Glutamatergic neuron (in vitro differentiated cells): ENCODE measurements around the gene CCDC197. TPM values are rescaled to one million over a fixed set of nuclear protein-coding genes. Genes with fewer than 3 reads are reported as not detected.

Experiments used
- DNase-seq: peaks from one replicate; pipeline ENCODE4 v3.0.0; 2022
- H3K27ac Mint-ChIP-seq: one replicate; pipeline ENCODE4 v1.8.0; 2020; ENCODE audit warnings: mild to moderate bottlenecking, mixed read lengths, inconsistent platforms; ENCODE audit not compliant: unreplicated experiment
- H3K27me3 Mint-ChIP-seq: one replicate; pipeline ENCODE4 v1.8.0; 2020; ENCODE audit warnings: mild to moderate bottlenecking, moderate library complexity, mixed read lengths, inconsistent platforms; ENCODE audit not compliant: unreplicated experiment
- H3K36me3 Mint-ChIP-seq: one replicate; pipeline ENCODE4 v1.8.0; 2020; ENCODE audit warnings: mild to moderate bottlenecking, mixed read lengths, inconsistent platforms; ENCODE audit not compliant: unreplicated experiment
- H3K4me1 Mint-ChIP-seq: one replicate; pipeline ENCODE4 v1.8.0; 2020; ENCODE audit warnings: mild to moderate bottlenecking, low read depth, mixed read lengths, inconsistent platforms; ENCODE audit not compliant: unreplicated experiment
- H3K4me3 Mint-ChIP-seq: one replicate; pipeline ENCODE4 v1.8.0; 2020; ENCODE audit warnings: mild to moderate bottlenecking, mixed read lengths, inconsistent platforms; ENCODE audit not compliant: unreplicated experiment
- H3K9me3 Mint-ChIP-seq: one replicate; pipeline ENCODE4 v1.8.0; 2020; ENCODE audit warnings: mild to moderate bottlenecking, moderate library complexity, mixed read lengths, inconsistent platforms; ENCODE audit not compliant: unreplicated experiment
- CTCF ChIP-seq: fragments of 200-600 bp; sonication (generic); IDR thresholded peaks from one replicate; pipeline ENCODE4 v1.5.0; 2021; ENCODE audit not compliant: partially characterized antibody, unreplicated experiment
- total RNA-seq: library from RNA; stranded (reverse); fragmentation: NEBNext Ultra II Directional; extraction: Animal tissue kit (Norgen Biotek cat#: 25700); gene quantifications from one replicate; pipeline ENCODE4 v1.2.1, GENCODE V29; 2021; ENCODE audit not compliant: unreplicated experiment

The CCDC197 gene
- total RNA-seq, 1 donor from 2014 or later = not detected

GRCh38 chr14:93957751-93958566 lies 39.1 kb upstream of the CCDC197 start:
- Mint-ChIP-seq H3K4me3 (peak overlapping the region; percentile 4), H3K4me1 (peaks cover 46% of the 10 kb centered on the region), H3K27me3 (peaks cover 18% of the 10 kb centered on the region), H3K9me3 (peaks cover 15% of the 10 kb centered on the region), H3K27ac (peak overlapping the region; percentile 97), H3K36me3 (no peaks in the 10 kb centered on the region)
- DNase-seq = no peak
- TF ChIP-seq CTCF = no peak

DNA sequence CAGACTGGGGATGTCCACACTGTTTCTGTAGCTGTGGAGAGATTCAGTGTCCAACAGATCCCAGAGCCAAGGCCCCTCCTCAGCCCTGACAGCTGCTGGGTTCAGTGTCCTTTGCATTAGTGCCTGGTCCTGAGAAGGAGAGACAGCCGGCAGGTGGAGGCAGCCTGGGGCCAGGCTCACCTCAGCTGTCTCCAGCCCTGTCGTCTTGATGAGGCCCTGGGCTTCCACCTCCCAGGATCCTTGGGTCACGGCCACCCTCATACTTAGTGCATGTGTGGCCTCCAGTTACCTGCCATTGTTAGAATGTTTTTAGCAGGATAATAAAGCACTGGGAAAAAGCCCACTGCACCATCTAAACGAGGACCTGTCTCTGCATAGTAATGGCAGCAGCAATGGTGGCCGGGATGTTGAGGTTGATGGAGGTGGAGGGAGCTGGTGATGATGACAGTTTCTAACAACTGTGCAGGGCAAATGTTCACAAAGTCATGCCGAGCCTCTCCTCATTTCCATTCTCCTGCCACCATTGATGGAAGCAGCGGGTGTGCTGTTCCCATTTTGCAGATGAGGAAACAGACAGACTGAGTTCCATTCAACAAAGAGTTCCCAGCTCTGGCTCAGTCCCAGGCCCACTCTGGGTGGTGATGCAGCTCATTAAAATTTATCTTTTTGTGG lies 38.4 kb upstream of the CCDC197 start:
- H3K27me3 Mint-ChIP-seq = peaks cover 20% of the 10 kb centered on the region
- TF ChIP-seq CTCF = no peak
- H3K4me1 Mint-ChIP-seq = peaks cover 52% of the 10 kb centered on the region
- peak overlapping the region; percentile 79 for H3K27ac Mint-ChIP-seq
- H3K4me3 Mint-ChIP-seq = peak overlapping the region; percentile 4
- no peaks in the 10 kb centered on the region for H3K36me3 Mint-ChIP-seq
- no peak for DNase-seq
- H3K9me3 Mint-ChIP-seq = peaks cover 18% of the 10 kb centered on the region

- no peak overlapping the region for H3K27ac Mint-ChIP-seq
- peaks cover 18% of the 10 kb centered on the region for H3K27me3 Mint-ChIP-seq
- H3K4me1 Mint-ChIP-seq = peaks cover 48% of the 10 kb centered on the region
- TF ChIP-seq CTCF = no peak
- H3K36me3 Mint-ChIP-seq = no peaks in the 10 kb centered on the region
- peaks cover 18% of the 10 kb centered on the region for H3K9me3 Mint-ChIP-seq
- DNase-seq = no peak
- no peak overlapping the region for H3K4me3 Mint-ChIP-seq
Measured at GRCh38 chr14:93959239-93960107, 37.6 kb upstream of the CCDC197 start.

- no peak overlapping the region for H3K4me3 Mint-ChIP-seq
- H3K4me1 Mint-ChIP-seq = peaks cover 43% of the 10 kb centered on the region
- no peaks in the 10 kb centered on the region for H3K36me3 Mint-ChIP-seq
- DNase-seq = no peak
- no peak overlapping the region for H3K27ac Mint-ChIP-seq
- no peak for TF ChIP-seq CTCF
- peaks cover 19% of the 10 kb centered on the region for H3K27me3 Mint-ChIP-seq
- peaks cover 20% of the 10 kb centered on the region for H3K9me3 Mint-ChIP-seq
Measured at GRCh38 chr14:93960108-93960475, 37.0 kb upstream of the CCDC197 start.
